Keratinocyte (primary cell): ENCODE measurements around the gene WDR27. TPM values are rescaled to one million over a fixed set of nuclear protein-coding genes. Genes with fewer than 3 reads are reported as not detected.

ENCODE experiments used
- DNase-seq: peaks from one replicate; pipeline ENCODE4 v3.0.0-alpha.2; 2011; ENCODE audit warnings: low read depth, missing footprints, low spot score
- FAIRE-seq: peaks from 2 replicates; lab custom pipeline; 2011; peaks lifted over from hg19 to GRCh38; lab: Jason Lieb, UNC
- H2AFZ ChIP-seq: 2 replicates; pipeline ENCODE4 v1.6.0; 2012; ENCODE audit warnings: low read length, control low read depth, inconsistent platforms; ENCODE audit not compliant: control insufficient read depth
- H3K27ac ChIP-seq: 2 replicates; pipeline ENCODE4 v1.5.1; 2011; ENCODE audit warnings: low read length; ENCODE audit not compliant: control insufficient read depth, insufficient read depth
- H3K27me3 ChIP-seq: 3 replicates; pipeline ENCODE4 v1.6.0; 2011; ENCODE audit warnings: low read length; ENCODE audit not compliant: control insufficient read depth, insufficient read depth; ENCODE audit errors: extremely low read depth
- H3K36me3 ChIP-seq, 2 experiments: 2 replicates in 1 of 2; 3 replicates in 1 of 2; pipeline ENCODE4 v1.5.1; 2011; ENCODE audit warnings: low read length in 2 of 2, mild to moderate bottlenecking in 1 of 2; ENCODE audit not compliant: control insufficient read depth in 2 of 2, insufficient read depth in 2 of 2; ENCODE audit errors: extremely low read depth in 1 of 2
- H3K4me1 ChIP-seq: 3 replicates; pipeline ENCODE4 v1.5.1; 2011; ENCODE audit warnings: low read length; ENCODE audit not compliant: control insufficient read depth, insufficient read depth; ENCODE audit errors: extremely low read depth
- H3K4me2 ChIP-seq: 3 replicates; pipeline ENCODE4 v1.6.0; 2011; ENCODE audit warnings: low read depth, low read length; ENCODE audit not compliant: control insufficient read depth, insufficient read depth; ENCODE audit errors: extremely low read depth
- H3K4me3 ChIP-seq, 3 experiments: fragments of 200-600 bp in 1 of 3; sonication (generic) in 1 of 3; 2 replicates in 2 of 3; 3 replicates in 1 of 3; pipeline ENCODE4 v1.5.1; 2011 to 2016; ENCODE audit warnings: low read length in 3 of 3, mild to moderate bottlenecking in 3 of 3, control low read depth in 2 of 3, inconsistent platforms in 1 of 3, low read depth in 1 of 3, mixed read lengths in 1 of 3, mixed run types in 1 of 3, moderate library complexity in 1 of 3; ENCODE audit not compliant: control insufficient read depth in 2 of 3, insufficient read depth in 2 of 3; ENCODE audit errors: extremely low read depth in 1 of 3
- H3K79me2 ChIP-seq: 2 replicates; pipeline ENCODE4 v1.6.0; 2012; ENCODE audit warnings: low read length; ENCODE audit not compliant: control insufficient read depth, insufficient read depth
- H3K9ac ChIP-seq: 3 replicates; pipeline ENCODE4 v1.6.0; 2011; ENCODE audit warnings: low read length; ENCODE audit not compliant: control insufficient read depth, insufficient read depth; ENCODE audit errors: extremely low read depth
- H3K9me1 ChIP-seq: 3 replicates; pipeline ENCODE4 v1.6.0; 2011; ENCODE audit warnings: low read length; ENCODE audit not compliant: control insufficient read depth, insufficient read depth; ENCODE audit errors: extremely low read depth
- H3K9me3 ChIP-seq: 2 replicates; pipeline ENCODE4 v1.5.1; 2012; ENCODE audit warnings: low read depth, low read length; ENCODE audit not compliant: control insufficient read depth
- H4K20me1 ChIP-seq: 3 replicates; pipeline ENCODE4 v1.6.0; 2011; ENCODE audit warnings: low read length; ENCODE audit not compliant: control insufficient read depth, insufficient read depth; ENCODE audit errors: extremely low read depth
- EZH2 ChIP-seq: IDR thresholded peaks from one replicate; pipeline ENCODE4 v1.6.1; 2012; ENCODE audit warnings: inconsistent platforms, mild to moderate bottlenecking, low read length, moderate library complexity
- dilution Hi-C: fragments of 300-500 bp; cut with MboI; formaldehyde crosslinking; loops from one replicate; pipeline ENCODE4 v1.7.0; 2020; ENCODE audit warnings: low sequenced_read_pairs; ENCODE audit not compliant: extremely low pct_ligation_motif_present
- polyA plus RNA-seq, 5 experiments: library from polyadenylated mRNA; depleted of rRNA in 3 of 5; stranded (reverse) in 3 of 5; stranded (forward) in 1 of 5; unstranded in 1 of 5; fragments of >200 nt; gene quantifications; 1 replicate in 1 of 5; 2 replicates in 3 of 5; 3 replicates in 1 of 5; pipeline versions ENCODE4 v1.2.1 to v1.2.3, GENCODE V29; 2011 to 2012; ENCODE audit warnings: missing spikeins in 2 of 5, low read depth in 1 of 5, low replicate concordance in 1 of 5
- TF ChIP-seq, protein P1 (sequence below), 3 experiments: IDR thresholded peaks in 1 of 3; conservative IDR thresholded peaks in 1 of 3; optimal IDR thresholded peaks in 1 of 3; 2 replicates in 2 of 3; 3 replicates in 1 of 3; pipeline versions ENCODE3 to v1.5.1; 2011; ENCODE audit warnings: low read length in 3 of 3, mild to moderate bottlenecking in 3 of 3, moderate library complexity in 2 of 3, control low read depth in 1 of 3, inconsistent platforms in 1 of 3; ENCODE audit not compliant: insufficient read depth in 2 of 3; ENCODE audit errors: extremely low read depth in 1 of 3

The WDR27 gene
- polyA plus RNA-seq, 1 donor (not counting 4 experiments of a cell fraction or from before 2014, with no cell fraction given), result 17.8 TPM

- no peak for TF ChIP-seq EZH2
- TF ChIP-seq, protein P1, sequence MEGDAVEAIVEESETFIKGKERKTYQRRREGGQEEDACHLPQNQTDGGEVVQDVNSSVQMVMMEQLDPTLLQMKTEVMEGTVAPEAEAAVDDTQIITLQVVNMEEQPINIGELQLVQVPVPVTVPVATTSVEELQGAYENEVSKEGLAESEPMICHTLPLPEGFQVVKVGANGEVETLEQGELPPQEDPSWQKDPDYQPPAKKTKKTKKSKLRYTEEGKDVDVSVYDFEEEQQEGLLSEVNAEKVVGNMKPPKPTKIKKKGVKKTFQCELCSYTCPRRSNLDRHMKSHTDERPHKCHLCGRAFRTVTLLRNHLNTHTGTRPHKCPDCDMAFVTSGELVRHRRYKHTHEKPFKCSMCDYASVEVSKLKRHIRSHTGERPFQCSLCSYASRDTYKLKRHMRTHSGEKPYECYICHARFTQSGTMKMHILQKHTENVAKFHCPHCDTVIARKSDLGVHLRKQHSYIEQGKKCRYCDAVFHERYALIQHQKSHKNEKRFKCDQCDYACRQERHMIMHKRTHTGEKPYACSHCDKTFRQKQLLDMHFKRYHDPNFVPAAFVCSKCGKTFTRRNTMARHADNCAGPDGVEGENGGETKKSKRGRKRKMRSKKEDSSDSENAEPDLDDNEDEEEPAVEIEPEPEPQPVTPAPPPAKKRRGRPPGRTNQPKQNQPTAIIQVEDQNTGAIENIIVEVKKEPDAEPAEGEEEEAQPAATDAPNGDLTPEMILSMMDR (optimal IDR thresholded peaks at IDR 0.05 in 1 of 3, IDR thresholded peaks at IDR 0.05 in 1 of 3, conservative IDR thresholded peaks at IDR 0.05 in 1 of 3; ENCODE audit: extremely low read depth in 1 of 3, insufficient read depth in 2 of 3, low read length in 3 of 3), result no peak
- Histone ChIP-seq H3K4me1 (no peaks in the 10 kb centered on the region), H4K20me1 (no peaks in the 10 kb centered on the region)
These were observed 162.5 kb downstream of the WDR27 start for GRCh38 chr6:169539176-169539897.

GRCh38 chr6:169536446-169537170, 165.2 kb downstream of the WDR27 start:
- H3K27me3 ChIP-seq, result no peaks in the 10 kb centered on the region
- H4K20me1 ChIP-seq, result no peaks in the 10 kb centered on the region
- H3K4me3 ChIP-seq, result no peak overlapping the region
- H3K9me3 ChIP-seq, result peaks cover 5% of the 10 kb centered on the region
- dilution Hi-C loops, result no loop called here
- no peaks in the 10 kb centered on the region for H3K4me1 ChIP-seq
- H3K4me2 ChIP-seq, result no peak overlapping the region
- no peaks in the 10 kb centered on the region for H3K79me2 ChIP-seq
- no peak overlapping the region for H3K27ac ChIP-seq
- no peaks in the 10 kb centered on the region for H3K36me3 ChIP-seq
- no peaks in the 10 kb centered on the region for H3K9me1 ChIP-seq
- TF ChIP-seq, protein P1 (optimal IDR thresholded peaks at IDR 0.05 in 1 of 3, IDR thresholded peaks at IDR 0.05 in 1 of 3, conservative IDR thresholded peaks at IDR 0.05 in 1 of 3; ENCODE audit: extremely low read depth in 1 of 3, insufficient read depth in 2 of 3, low read length in 3 of 3), result no peak
- TF ChIP-seq EZH2, result no peak
- no peak overlapping the region for H2AFZ ChIP-seq
- no peak for FAIRE-seq
- DNase-seq, result no peak
- no peak overlapping the region for H3K9ac ChIP-seq

More at GRCh38 chr6:169539176-169539897, 162.5 kb downstream of the WDR27 start:
- H3K27ac ChIP-seq, result no peak overlapping the region
- H3K36me3 ChIP-seq, result no peaks in the 10 kb centered on the region
- dilution Hi-C loops, result no loop called here
- no peaks in the 10 kb centered on the region for H3K9me1 ChIP-seq
- FAIRE-seq (no peak), DNase-seq (no peak)
- H3K4me3 ChIP-seq, result no peak overlapping the region
- H3K9ac ChIP-seq, result no peak overlapping the region
- no peak overlapping the region for H3K4me2 ChIP-seq
- H3K9me3 ChIP-seq, result no peaks in the 10 kb centered on the region
- no peak overlapping the region for H2AFZ ChIP-seq
- no peaks in the 10 kb centered on the region for H3K79me2 ChIP-seq
- H3K27me3 ChIP-seq, result no peaks in the 10 kb centered on the region
